Kidney (tissue), 14 donors: Measurements from ENCODE around the gene DLG2. TPM values are rescaled to one million over a fixed set of nuclear protein-coding genes. Genes with fewer than 3 reads are reported as not detected.

Source experiments
- DNase-seq, 5 donors: peaks; one replicate each; pipeline ENCODE4 v3.0.0-alpha.2; 2013 to 2020
- FAIRE-seq: peaks from 2 replicates; lab custom pipeline; 2012; peaks lifted over from hg19 to GRCh38; lab: Jason Lieb, UNC
- H3K27ac ChIP-seq, 2 donors: one replicate each; pipeline ENCODE4 v1.7.0; 2013; ENCODE audit warnings: low read depth in 2 of 2, low read length in 2 of 2, inconsistent platforms in 1 of 2
- H3K27me3 ChIP-seq: one replicate; pipeline ENCODE4 v1.7.1; 2013; ENCODE audit warnings: low read length, inconsistent platforms; ENCODE audit not compliant: control insufficient read depth, insufficient read depth
- H3K36me3 ChIP-seq, 3 donors: one replicate each; pipeline versions ENCODE4 v1.7.0 to v1.7.1; 2013; ENCODE audit warnings: low read length in 3 of 3, control low read depth in 1 of 3, inconsistent platforms in 1 of 3; ENCODE audit not compliant: insufficient read depth in 3 of 3, control insufficient read depth in 2 of 3
- H3K4me1 ChIP-seq, 3 donors: one replicate each; pipeline versions ENCODE4 v1.7.0 to v1.7.1; 2013; ENCODE audit warnings: low read length in 3 of 3, inconsistent platforms in 1 of 3, low read depth in 1 of 3; ENCODE audit not compliant: control insufficient read depth in 2 of 3, insufficient read depth in 2 of 3
- H3K4me3 ChIP-seq, 3 donors: one replicate each; pipeline versions ENCODE4 v1.7.0 to v1.8.1; 2013; ENCODE audit warnings: low read length in 3 of 3, control low read depth in 1 of 3, inconsistent platforms in 1 of 3
- H3K9ac ChIP-seq, 3 donors: one replicate each; pipeline versions ENCODE4 v1.7.0 to v1.7.1; 2013; ENCODE audit warnings: low read length in 3 of 3, control low read depth in 1 of 3, inconsistent platforms in 1 of 3
- H3K9me3 ChIP-seq, 3 donors: one replicate each; pipeline versions ENCODE4 v1.7.0 to v1.7.1; 2013; ENCODE audit warnings: low read length in 3 of 3, control low read depth in 1 of 3, inconsistent platforms in 1 of 3; ENCODE audit not compliant: control insufficient read depth in 2 of 3, insufficient read depth in 1 of 3
- CTCF ChIP-seq: IDR thresholded peaks from 3 replicates; pipeline ENCODE4 v1.5.1; 2012; ENCODE audit warnings: mild to moderate bottlenecking, moderate library complexity, borderline replicate concordance; ENCODE audit not compliant: insufficient read depth; ENCODE audit errors: extremely low read depth
- intact Hi-C: fragments of 100-400 bp; cut with DNase I; formaldehyde crosslinking; loops from one replicate; pipeline ENCODE4 v1.11.1; 2022
- polyA plus RNA-seq: library from polyadenylated mRNA; stranded (reverse); fragments of 350-450 nt; fragmentation: Illumina TruSeq; extraction: RNeasy Lipid Tissue Mini Kit (QIAGEN cat#74804); gene quantifications from one replicate; pipeline ENCODE4 v1.2.3, GENCODE V29; 2014; ENCODE audit warnings: low read depth, low replicate concordance; ENCODE audit not compliant: insufficient read depth
- total RNA-seq: library from RNA; stranded (reverse); fragmentation: NEBNext Ultra II Directional; extraction: Animal tissue kit (Norgen Biotek cat#: 25700); gene quantifications from one replicate; pipeline ENCODE4 v1.2.1, GENCODE V29; 2021
- donor health status: control.
- donor health status: control.
- donor health status: control.
- donor health status: control.
- donor health status: control.
- donor health status: DM: yes; HTN: yes; CAD: no.
- donor health status: Normal renal cell carcinoma (clear cell type).

DLG2 gene
- total and polyA plus RNA-seq, 2 donors from 2014 or later, result 2.9 to 7.2 TPM

- Histone ChIP-seq H3K9ac (no peak overlapping the region), H3K4me1 (no peaks in the 10 kb centered on the region), H3K9me3 (no peaks in the 10 kb centered on the region), H3K4me3 (no peak overlapping the region), H3K27ac (no peak overlapping the region), H3K36me3 (no peaks in the 10 kb centered on the region), H3K27me3 (no peaks in the 10 kb centered on the region)
- FAIRE-seq (no peak), DNase-seq (no peak)
- intact Hi-C loops, result no loop called here
- no peak for TF ChIP-seq CTCF
Measured at GRCh38 chr11:83456566-83456965, 2170.6 kb downstream of the DLG2 start.

- Histone ChIP-seq H3K4me1 (no peaks in the 10 kb centered on the region), H3K36me3 (no peaks in the 10 kb centered on the region), H3K9me3 (no peaks in the 10 kb centered on the region), H3K27me3 (no peaks in the 10 kb centered on the region), H3K9ac (no peak overlapping the region), H3K27ac (no peak overlapping the region), H3K4me3 (no peak overlapping the region)
- peak in 4 of 5 donors; percentile 66 to 80 (median 77) for DNase-seq
- no peak for FAIRE-seq
- intact Hi-C loops, result no loop called here
- TF ChIP-seq CTCF, result no peak
Measured at GRCh38 chr11:83456075-83456474, 2171.1 kb downstream of the DLG2 start.

- H3K9ac ChIP-seq, result no peak overlapping the region
- no peaks in the 10 kb centered on the region for H3K36me3 ChIP-seq
- no peaks in the 10 kb centered on the region for H3K27me3 ChIP-seq
- FAIRE-seq (no peak), DNase-seq (peak in 1 of 5 donors; percentile 8)
- no peak for TF ChIP-seq CTCF
- H3K9me3 ChIP-seq, result no peaks in the 10 kb centered on the region
- no peak overlapping the region for H3K4me3 ChIP-seq
- H3K27ac ChIP-seq, result no peak overlapping the region
- H3K4me1 ChIP-seq, result no peaks in the 10 kb centered on the region
- intact Hi-C loops, result no loop called here
Measured at GRCh38 chr11:83455356-83455755, 2171.8 kb downstream of the DLG2 start.

- no peak overlapping the region for H3K4me3 ChIP-seq
- H3K4me1 ChIP-seq, result no peaks in the 10 kb centered on the region
- H3K27me3 ChIP-seq, result no peaks in the 10 kb centered on the region
- no peak for FAIRE-seq
- no peak for DNase-seq
- no peak for TF ChIP-seq CTCF
- no peak overlapping the region for H3K27ac ChIP-seq
- intact Hi-C loops, result no loop called here
- no peaks in the 10 kb centered on the region for H3K9me3 ChIP-seq
- no peaks in the 10 kb centered on the region for H3K36me3 ChIP-seq
- H3K9ac ChIP-seq, result no peak overlapping the region
Measured at GRCh38 chr11:83454674-83455073, 2172.5 kb downstream of the DLG2 start.
